Type B pancreatic cell (in vitro differentiated cells): Measurements from ENCODE around the gene SERPINB2. TPM values are rescaled to one million over a fixed set of nuclear protein-coding genes. Genes with fewer than 3 reads are reported as not detected.
A peak's percentile ranks its signal among the peaks of the same experiment; 100 is the strongest.

Experiments used
- DNase-seq: peaks from one replicate; pipeline ENCODE4 v3.0.0; 2021; ENCODE audit warnings: mixed read lengths; ENCODE audit not compliant: unreplicated experiment; ENCODE audit errors: extremely low spot score
- H3K27ac Mint-ChIP-seq: 2 replicates; pipeline ENCODE4 v1.8.0; 2021; ENCODE audit warnings: mild to moderate bottlenecking, mixed read lengths
- H3K27me3 Mint-ChIP-seq: 2 replicates; pipeline ENCODE4 v1.8.0; 2021; ENCODE audit warnings: mixed read lengths
- H3K36me3 Mint-ChIP-seq: 2 replicates; pipeline ENCODE4 v1.8.0; 2021; ENCODE audit warnings: mixed read lengths
- H3K4me1 Mint-ChIP-seq: one replicate; pipeline ENCODE4 v1.8.0; 2021; ENCODE audit warnings: mixed read lengths; ENCODE audit not compliant: unreplicated experiment
- H3K4me3 Mint-ChIP-seq: 2 replicates; pipeline ENCODE4 v1.8.0; 2021; ENCODE audit warnings: mild to moderate bottlenecking, mixed read lengths
- H3K9me3 Mint-ChIP-seq: 2 replicates; pipeline ENCODE4 v1.8.0; 2021; ENCODE audit warnings: mixed read lengths
- CTCF ChIP-seq: fragments of 200-600 bp; sonication (generic); conservative IDR thresholded peaks from 2 replicates; pipeline ENCODE4 v1.5.0; 2021; ENCODE audit warnings: antibody characterized with exemption, mild to moderate bottlenecking
- total RNA-seq: library from RNA; stranded (reverse); gene quantifications from 2 replicates; pipeline ENCODE4 v1.2.1, GENCODE V29; 2021; ENCODE audit warnings: low replicate concordance

Gene SERPINB2
- total RNA-seq, 1 donor from 2014 or later: 45.2 TPM

- H3K9me3 Mint-ChIP-seq: peaks cover 7% of the 10 kb centered on the region
- H3K4me3 Mint-ChIP-seq: no peak overlapping the region
- no peak for TF ChIP-seq CTCF
- no peaks in the 10 kb centered on the region for H3K36me3 Mint-ChIP-seq
- no peak overlapping the region for H3K27ac Mint-ChIP-seq
- H3K4me1 Mint-ChIP-seq: no peaks in the 10 kb centered on the region
- no peak for DNase-seq
- H3K27me3 Mint-ChIP-seq: peaks cover 7% of the 10 kb centered on the region
Measured at GRCh38 chr18:63904694-63905093, 17.2 kb downstream of the SERPINB2 start.

- no peak for DNase-seq
- Mint-ChIP-seq H3K36me3 (no peaks in the 10 kb centered on the region), H3K9me3 (peaks cover 7% of the 10 kb centered on the region), H3K27me3 (peaks cover 6% of the 10 kb centered on the region), H3K27ac (peak overlapping the region; percentile 8), H3K4me3 (no peak overlapping the region), H3K4me1 (no peaks in the 10 kb centered on the region)
- TF ChIP-seq CTCF: no peak
Measured at GRCh38 chr18:63905361-63905760, 17.9 kb downstream of the SERPINB2 start.

GRCh38 chr18:63906056-63906455, 18.6 kb downstream of the SERPINB2 start:
- Mint-ChIP-seq H3K9me3 (peaks cover 7% of the 10 kb centered on the region), H3K4me3 (no peak overlapping the region), H3K27ac (no peak overlapping the region), H3K27me3 (peaks cover 8% of the 10 kb centered on the region), H3K4me1 (no peaks in the 10 kb centered on the region), H3K36me3 (no peaks in the 10 kb centered on the region)
- TF ChIP-seq CTCF: no peak
- DNase-seq: no peak

- no peaks in the 10 kb centered on the region for H3K36me3 Mint-ChIP-seq
Measured at GRCh38 chr18:63907664-63908063, 20.2 kb downstream of the SERPINB2 start, which contains the start of gene SERPINB10. SERPINB10 (plus strand) TSS chr18:63907958; CDS start chr18:63915511, 7,553 bp downstream.

GRCh38 chr18:63908858-63909257, 21.4 kb downstream of the SERPINB2 start:
- H3K9me3 Mint-ChIP-seq: peaks cover 7% of the 10 kb centered on the region
- no peak for TF ChIP-seq CTCF
- H3K27ac Mint-ChIP-seq: no peak overlapping the region
- no peak for DNase-seq
- no peaks in the 10 kb centered on the region for H3K36me3 Mint-ChIP-seq
- H3K27me3 Mint-ChIP-seq: peaks cover 13% of the 10 kb centered on the region
- H3K4me3 Mint-ChIP-seq: no peak overlapping the region
- H3K4me1 Mint-ChIP-seq: no peaks in the 10 kb centered on the region

More at GRCh38 chr18:63907664-63908063, 20.2 kb downstream of the SERPINB2 start, which contains the start of gene SERPINB10:
- Mint-ChIP-seq H3K27me3 (peaks cover 8% of the 10 kb centered on the region), H3K4me3 (no peak within 1 kb of the TSS), H3K9me3 (peaks cover 7% of the 10 kb centered on the region), H3K4me1 (no peaks in the 10 kb centered on the region), H3K27ac (no peak within 1 kb of the TSS)
- no peak for TF ChIP-seq CTCF
- no peak for DNase-seq

- Mint-ChIP-seq H3K27me3 (peaks cover 13% of the 10 kb centered on the region), H3K4me1 (no peaks in the 10 kb centered on the region), H3K36me3 (no peaks in the 10 kb centered on the region), H3K27ac (no peak overlapping the region), H3K9me3 (peaks cover 7% of the 10 kb centered on the region), H3K4me3 (no peak overlapping the region)
- no peak for TF ChIP-seq CTCF
- DNase-seq: no peak
Measured at GRCh38 chr18:63909870-63910269, 22.4 kb downstream of the SERPINB2 start.
